HG03521 (cell line): Measurements from ENCODE around the gene CHST14.

ENCODE experiments used
- ATAC-seq: cut with Tn5 transposase; IDR thresholded peaks from one replicate; pipeline ENCODE4 v1.9.1; 2021; ENCODE audit warnings: mild to moderate bottlenecking, moderate library complexity; ENCODE audit not compliant: unreplicated experiment

CHST14 gene

GRCh38 chr15:40460404-40460803 is 10.4 kb upstream of the CHST14 start:
- ATAC-seq, result no peak

- ATAC-seq, result no peak
These were observed 8.8 kb upstream of the CHST14 start for GRCh38 chr15:40461958-40462357.

DNA sequence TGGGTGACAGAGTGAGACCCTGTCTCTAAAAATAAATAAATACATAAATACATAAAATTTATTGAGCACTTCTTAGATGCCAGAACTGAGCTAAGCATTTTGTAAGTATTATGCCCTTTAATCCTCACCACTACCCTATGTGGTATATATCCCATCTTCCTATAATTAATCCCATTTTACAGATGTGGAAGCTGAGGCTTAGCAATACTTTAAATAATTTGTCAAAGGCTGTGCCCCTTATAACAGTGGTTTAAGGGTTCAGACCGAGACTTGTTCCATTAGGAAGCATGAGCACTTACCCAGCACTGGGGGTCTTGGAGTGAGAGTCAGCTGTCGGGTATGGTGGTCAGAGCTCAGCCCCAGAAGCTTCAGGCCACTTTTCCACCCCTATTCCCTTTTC is 7.5 kb upstream of the CHST14 start:
- ATAC-seq, result no peak

DNA sequence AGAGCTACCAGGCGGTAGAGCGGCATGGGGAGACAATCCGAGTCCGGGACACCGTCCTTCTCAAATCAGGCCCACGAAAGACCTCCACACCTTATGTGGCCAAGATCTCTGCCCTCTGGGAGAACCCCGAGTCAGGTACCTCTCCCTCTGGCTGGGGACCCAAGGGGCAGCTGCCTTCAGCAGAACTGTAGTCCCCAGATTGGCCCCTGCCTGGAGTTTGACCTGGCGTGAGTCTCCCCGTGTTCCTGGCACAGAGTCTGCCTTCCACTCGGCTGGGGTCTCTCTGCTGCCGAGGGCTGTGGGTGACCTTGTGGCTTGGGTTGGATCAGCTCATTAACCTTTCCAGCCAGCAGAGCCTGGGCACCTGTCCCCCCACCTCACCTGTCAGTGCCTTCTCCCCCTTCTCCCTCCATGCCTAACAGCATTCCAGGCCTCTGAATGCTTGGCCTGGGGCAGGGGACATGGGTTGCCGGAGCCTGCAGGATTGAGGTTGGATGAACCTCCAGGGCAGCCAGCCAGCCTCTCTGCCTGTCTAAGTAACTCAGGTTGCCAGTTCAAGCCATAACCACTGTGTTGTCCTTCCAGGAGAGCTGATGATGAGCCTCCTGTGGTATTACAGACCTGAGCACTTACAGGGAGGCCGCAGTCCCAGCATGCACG is 6.8 kb upstream of the CHST14 start:
- ATAC-seq, result no peak

DNA sequence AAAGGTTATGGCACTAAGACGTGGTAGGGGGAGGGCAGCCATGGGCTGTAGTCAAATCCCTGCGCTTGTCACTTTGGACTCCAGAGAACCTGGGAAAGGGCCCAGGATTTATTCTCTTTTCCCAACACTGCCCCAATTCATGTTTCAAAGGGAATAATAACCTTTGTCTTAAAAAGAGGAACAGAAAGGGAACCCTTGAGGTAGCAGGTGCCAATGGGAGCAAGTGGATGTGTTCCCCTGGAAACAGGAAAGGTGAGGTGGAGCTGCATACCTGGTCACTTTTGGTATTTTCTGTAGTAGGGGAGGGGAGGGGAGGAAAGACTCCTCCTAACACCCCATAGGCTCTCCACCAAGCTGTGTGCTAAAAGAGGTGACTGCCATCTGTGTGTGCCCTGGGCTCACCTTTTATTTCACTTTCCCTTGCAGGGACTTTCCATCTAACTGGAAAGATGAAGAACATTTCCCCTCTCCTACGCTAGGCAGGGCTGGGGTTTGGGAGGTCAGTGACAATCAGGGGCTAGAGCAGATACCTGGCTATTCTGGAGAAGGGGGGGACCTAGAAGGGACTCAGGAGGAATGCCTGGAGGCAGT is 6.1 kb upstream of the CHST14 start:
- ATAC-seq, result no peak

GRCh38 chr15:40465939-40466338 is 4.8 kb upstream of the CHST14 start:
- no peak for ATAC-seq

DNA sequence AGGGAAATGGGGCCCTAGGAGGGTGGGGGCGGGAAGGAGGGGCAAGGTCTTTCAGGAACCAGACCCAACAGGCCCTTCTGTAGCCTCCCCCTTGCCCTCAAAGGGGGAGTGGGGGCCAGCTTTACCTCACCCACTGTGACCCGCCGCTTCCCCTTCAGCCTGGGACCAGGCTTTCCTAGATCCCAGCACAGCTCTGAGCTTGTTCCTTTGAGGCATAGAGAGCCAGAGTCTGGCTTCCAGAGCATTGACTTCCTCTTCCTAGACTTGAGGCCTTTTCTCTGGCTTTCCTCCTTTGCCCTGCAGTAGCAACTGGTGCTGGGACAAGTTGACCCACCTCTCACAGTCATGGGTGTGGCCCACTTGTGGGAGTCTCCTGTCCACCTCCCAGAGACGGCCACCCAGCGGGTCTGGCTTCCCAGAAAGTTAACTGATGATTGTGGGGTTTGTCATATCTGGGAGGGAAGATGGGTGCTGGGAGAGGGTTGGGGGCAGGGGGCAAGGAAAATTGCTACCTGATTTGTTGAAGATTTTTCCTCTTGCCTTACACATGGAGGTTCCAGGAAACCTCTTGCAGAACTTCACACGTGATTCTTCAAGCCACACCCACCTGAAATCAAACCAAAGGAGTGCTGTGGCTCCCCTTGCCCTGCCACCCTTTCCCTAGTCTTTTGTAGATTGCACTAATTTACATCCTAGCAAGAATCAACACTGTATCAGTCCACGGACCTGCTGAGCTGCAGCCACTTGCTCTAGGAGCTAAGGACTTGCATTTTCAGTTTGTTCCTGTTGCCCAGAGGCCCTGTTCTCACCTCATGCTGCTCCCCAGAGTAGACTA is 4.1 kb upstream of the CHST14 start:
- ATAC-seq, result no peak

DNA sequence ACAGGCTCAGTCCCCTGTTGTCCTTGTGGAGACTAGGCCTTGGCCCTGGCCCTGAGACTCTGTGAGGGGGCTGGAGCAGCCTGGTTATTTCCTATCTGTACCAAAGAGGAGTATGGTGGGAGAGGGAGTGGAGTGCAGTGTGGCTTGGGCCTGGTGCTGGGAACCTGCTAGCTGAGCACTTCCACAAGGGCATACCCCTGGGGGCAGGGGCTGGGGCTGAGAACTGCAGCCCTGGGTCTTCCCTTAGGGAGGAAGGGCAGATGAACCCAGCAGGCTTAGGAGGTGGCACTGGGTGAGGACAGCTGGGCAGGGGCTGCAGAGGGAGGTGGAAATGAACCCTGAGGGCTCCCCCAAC is 3.5 kb upstream of the CHST14 start:
- no peak for ATAC-seq

- no peak for ATAC-seq
These were observed 1.9 kb upstream of the CHST14 start for GRCh38 chr15:40468898-40469331.

DNA sequence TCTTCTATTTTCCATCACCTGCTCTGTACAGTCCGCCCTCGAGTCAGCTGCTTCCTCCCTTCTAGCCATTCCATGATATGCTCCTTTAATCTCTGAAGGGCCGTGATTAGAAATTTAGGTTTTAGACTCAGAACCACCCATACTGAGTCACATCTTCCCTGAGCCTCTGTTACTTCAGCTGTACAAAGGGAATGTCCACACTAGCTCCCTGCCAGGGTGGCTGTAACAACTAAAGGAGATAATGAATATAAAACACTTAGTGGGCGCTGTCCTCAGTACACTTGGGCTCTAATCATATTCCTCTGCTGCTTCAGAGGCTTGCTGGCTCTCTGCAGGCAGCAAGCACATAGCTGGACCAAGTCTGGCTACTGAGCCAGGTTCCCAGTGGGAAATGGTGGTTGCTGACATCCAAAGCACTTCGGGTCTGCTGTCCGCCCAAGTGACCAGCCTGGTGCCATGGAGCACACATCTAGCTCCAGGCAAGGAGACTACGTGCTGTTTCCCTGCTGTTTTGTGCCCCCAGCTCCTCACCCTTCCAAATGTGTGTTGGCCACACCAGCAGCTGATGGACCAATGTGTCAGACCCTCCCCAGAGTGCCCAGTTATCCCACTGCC is 901 bp upstream of the CHST14 start:
- ATAC-seq, result no peak

- ATAC-seq, result peak; percentile 20
These were observed 472 bp downstream of the CHST14 start for GRCh38 chr15:40471105-40471807.

GRCh38 chr15:40471808-40472150 is 995 bp downstream of the CHST14 start:
- peak; percentile 16 for ATAC-seq

- no peak for ATAC-seq
These were observed 1.5 kb downstream of the CHST14 start for GRCh38 chr15:40472171-40472727.

- ATAC-seq, result no peak
These were observed 3.8 kb downstream of the CHST14 start for GRCh38 chr15:40474581-40474980.

DNA sequence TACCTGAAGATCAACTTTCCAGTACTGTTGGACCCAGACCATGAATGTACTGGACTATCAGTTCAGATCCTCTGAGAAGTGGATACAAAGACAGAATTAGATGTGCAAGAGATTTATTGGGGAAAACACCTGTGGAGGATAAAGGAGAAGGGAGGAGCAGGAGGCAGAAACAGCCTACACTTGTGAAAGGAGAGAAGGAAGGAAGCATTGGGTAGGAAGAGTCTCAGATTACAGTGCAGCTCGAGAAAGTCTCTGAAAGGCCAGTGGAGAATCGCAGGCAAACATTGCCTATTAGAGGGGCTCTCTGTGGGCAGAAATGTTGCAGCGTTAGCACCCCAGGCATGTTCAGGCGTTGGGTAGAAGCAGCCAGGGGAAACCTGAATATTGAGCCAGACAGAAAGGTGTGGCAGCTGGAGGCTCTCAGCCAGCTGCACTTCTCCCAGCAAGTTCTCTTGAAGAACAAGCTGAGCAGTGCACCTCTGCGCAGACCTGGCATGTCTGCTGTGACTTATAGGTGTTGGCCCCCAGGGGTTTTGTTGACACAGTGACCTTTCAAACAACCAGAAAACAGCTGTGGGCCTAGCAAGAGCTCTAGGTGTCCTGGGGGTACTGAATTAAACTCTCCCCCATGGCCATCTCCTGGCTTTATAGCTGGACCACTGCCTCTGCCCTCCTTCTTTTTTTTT is 7.0 kb downstream of the CHST14 start:
- no peak for ATAC-seq

DNA sequence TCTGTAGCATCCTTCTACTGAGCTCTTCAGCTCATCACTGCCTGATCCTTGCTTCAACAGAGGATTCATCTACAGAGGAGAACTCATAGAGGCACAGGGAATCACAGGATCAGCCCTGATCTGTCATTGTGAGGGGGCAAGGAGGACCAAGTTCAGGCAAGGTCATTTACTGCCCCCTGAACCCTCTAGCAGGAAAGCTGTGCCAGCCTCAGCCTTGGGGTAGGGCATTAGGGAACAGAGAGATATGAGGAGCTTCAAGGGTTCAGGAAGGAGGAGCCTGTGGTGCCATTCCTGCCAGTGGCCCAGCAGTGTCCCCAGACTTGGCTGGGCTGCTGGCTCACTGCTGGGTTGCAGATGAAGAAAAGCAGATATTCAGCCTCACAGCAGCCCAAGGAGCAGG is 8.2 kb downstream of the CHST14 start:
- ATAC-seq, result no peak

DNA sequence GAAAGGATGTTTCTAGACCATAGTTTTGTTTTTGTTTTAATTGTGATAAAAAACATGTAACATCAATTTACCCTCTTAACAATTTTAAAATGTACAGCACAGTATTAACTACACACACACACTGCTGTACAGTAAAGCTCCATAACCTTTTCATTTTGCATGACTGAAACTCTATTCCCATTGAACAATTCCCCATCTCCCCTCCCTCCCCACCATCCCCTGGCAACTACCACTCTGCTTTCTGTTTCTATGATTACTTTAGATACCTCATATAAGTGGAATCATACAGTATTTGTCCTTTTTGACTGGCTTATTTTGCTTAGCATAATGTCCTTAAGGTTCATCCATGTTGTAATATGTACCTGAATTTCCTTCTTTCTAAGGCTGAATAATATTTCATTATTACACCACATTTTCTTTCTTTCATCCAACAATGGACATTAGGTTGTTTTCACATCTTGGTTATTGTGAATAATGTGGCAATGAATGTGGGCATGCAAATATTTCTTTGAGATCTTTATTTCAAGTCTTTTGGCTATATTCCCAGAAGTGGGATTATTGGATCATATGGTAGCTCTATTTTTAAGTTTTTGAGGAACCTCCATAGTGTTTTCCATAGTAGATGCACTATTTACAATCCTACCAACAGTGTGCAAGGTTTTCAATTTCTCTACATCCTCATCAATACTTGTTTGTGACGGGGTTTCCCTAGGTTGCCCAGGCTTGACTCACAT is 10.7 kb downstream of the CHST14 start:
- ATAC-seq, result no peak

DNA sequence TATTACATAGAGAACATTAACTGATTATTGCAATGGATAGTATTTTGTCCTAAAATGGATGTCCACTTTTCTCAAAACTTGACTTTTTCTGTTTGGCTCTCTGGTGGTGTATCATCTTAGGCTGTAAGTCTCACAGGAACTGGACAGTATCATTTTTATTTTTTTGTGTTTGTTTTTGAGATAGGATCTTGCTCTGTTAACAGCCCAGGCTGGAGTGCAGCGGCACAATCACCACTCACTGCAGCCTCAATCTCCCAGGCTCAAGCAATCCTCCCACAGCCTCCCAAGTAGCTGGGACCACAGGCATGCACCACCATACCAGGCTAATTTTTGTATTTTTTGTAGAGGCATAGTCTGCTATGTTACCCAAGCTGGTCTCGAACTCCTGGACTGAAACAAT is 13.1 kb downstream of the CHST14 start:
- ATAC-seq, result no peak

GRCh38 chr15:40486066-40486770 is 15.4 kb downstream of the CHST14 start:
- ATAC-seq, result no peak
